ENCODE measurements around the gene GDPGP1.
A peak's percentile ranks its signal among the peaks of the same experiment; 100 is the strongest.

Gene GDPGP1

DNA sequence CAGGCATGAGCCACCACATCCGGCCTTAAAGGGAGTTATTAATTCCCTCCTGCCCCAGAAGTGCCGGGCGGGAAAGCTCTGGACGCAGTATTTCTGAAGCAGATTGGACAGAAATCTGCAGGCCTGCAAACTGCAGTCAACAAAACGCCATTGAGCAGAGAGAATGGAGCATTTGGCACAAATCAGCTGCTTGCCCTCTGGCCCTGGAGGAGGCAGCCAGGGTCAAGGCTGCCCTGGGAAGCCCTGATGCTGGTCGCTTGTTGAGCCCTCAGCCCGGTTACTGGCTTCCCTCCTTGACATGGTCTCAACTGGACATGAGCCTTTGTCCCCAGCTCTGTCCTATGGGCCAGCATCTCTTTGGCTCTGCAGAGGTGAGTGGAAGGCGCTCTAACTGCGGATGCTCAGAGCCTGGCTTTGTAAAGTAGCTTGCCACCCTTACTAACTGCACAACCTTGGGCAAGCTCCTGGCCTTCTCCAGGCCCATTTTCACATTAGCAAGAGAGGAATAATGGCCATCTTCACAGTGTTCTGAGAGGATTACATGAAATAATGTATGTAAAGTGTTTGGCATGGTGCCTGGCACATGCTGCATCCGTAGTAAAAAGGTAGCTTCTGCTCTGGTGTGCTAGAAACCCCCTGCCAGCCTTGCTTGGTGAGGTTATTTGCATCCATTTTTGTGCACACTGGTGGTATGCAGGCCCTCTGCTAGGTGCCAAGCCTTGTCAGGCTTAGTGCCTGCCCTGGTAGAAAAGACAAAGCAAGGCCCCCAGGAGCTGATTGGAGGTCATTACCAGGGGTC lies 28.8 kb upstream of the GDPGP1 start:
- DNase-seq = no peak

DNA sequence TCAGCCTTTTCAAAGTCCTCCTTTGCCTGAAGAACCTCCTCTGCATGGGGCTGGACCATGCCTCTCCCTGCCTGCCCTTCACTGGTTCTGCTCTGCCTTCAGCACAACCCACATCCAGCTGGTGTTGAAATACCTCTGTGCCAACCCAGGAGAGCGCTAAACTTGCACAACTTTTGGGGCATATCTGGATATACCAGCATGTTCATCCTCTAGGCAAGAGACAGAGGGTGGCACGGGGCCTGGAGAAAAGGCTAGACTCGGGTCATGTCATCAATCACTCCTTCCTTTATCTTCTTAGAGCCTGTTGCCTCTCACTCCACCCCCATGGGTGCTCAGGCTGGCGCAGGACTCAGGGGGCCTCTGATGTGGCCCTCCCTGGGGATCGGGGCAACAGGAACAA lies 28.1 kb upstream of the GDPGP1 start:
- no peak for DNase-seq

DNA sequence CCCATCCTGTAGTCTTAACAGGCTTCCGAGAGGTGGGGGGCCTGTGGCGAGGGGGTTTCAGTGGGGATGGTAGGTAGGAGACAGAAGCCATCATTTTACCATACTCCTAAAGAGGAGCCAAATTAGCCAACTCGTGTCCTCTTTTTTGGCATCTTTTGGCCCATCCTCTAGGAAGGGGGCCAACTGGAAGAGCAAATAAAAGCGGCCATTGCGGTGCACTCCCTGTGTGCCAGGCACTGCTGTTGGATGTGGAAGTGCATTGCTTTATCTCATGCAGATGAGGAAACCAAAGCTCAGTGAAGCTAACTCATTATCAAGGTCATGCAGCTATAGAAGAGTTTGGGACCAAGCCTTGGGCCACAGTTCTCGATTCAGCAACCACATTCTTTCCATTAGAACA lies 26.8 kb upstream of the GDPGP1 start:
- DNase-seq = no peak

DNA sequence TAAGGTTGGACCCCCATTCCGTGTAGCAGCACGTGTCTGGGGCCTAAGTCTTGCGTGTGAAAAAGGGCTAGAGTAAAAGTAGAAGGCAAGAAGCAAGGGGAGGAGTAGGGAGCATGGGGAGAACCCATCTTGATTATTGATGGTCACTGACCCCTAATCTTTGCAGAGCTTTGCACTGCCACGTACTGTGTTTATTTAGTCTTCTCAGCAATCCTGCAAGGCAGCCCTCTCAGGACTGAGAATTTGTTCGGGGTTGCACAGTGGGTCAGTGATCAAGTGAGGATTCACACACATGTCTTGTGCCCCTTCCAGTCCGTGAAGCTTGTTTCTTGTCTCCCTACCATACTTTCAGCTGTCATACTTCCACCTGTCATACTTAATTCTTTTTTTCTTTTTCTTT lies 25.7 kb upstream of the GDPGP1 start:
- no peak for DNase-seq

DNA sequence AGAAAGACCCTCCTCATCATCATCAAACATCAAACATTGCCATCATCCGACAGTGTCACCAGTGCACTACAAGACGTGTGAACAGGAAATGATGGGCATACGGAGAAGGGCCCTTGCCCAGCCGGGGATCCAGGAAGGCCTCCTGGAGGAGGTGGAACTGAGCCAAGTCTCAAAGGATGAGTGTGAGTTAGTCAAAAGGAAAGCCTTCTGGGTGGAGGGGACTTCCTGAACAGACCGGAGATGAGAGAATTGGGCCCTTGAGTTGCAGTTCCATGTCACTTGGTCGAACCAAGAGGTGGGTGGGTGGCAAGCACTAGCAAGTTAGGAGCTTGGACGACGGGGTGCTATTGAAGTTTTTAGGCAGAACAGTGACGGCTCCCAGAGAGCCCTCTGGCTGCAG lies 24.4 kb upstream of the GDPGP1 start:
- DNase-seq = no peak

DNA sequence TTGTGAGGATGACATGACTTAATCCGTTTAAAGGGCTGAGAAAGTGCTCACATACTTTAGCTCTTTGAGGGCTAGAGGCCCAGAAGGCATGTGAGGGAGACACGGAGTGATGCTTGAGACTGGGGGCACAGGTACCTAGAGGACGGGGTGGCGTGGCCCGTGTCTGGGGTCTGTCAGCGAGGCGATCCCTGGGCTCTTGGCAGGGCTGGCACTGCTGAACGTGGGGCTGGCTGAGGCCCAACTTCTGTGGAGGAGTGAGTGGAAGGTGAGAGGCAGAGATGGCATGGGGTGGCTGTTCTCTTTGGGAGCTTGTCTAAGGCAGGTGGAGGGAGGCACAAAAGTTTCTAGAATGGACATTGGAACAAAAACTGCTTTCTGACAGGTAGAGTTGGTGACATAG lies 23.4 kb upstream of the GDPGP1 start:
- no peak for DNase-seq

DNA sequence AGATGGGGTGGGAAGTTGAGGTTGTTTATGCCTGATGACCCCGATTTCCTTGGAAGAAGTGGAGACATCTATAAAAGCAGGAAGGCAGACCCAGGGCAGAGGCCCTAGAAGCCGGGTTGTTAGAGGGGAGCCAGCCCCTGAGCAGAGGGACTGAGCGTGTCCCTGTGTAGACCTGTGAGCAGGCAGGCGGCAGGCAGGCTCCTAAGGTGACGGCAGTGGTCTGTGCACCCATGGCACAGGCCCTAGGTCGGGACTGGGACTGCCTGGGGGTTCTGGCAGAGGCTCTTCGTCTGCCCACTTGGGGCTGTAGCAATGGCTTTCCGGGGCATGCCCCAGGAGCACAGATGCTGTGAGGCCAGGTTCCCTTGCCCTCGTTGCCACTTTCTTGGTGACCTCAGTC lies 23.0 kb upstream of the GDPGP1 start:
- DNase-seq = no peak

DNA sequence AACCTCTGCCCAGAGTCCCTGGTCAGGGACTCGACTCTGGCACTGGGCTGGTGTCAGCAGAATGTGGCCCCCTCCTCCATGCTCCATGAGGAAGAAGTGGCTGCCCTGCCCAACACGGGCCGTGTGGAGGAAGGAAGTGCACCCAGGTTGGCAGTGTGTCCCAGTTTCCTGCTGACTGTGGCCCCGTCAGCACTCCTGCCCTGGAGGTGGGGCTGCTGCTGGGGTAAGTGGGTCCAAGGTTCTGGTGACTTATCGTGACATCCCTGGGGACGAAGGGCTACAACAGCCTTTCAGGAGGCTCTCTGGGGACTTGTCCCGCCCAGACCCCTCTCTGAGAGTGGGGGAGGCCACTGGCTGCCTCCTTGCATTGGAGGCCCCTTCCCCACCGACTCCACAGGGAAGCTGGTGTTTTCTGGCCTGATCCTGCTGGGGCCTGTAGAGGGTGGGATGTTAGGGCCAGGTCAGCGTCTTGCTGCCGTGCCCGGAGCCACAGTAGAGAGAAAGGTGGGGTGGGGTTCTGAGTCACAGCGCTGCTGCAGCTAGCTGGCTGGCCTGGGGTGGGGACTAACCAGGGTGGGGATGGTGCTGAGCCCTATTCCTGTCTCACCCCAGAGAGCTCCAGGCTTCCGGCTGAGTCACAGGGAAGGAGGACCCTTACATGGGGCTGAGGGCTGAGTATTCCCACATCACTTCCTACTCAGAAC lies 22.4 kb upstream of the GDPGP1 start:
- DNase-seq = no peak

DNA sequence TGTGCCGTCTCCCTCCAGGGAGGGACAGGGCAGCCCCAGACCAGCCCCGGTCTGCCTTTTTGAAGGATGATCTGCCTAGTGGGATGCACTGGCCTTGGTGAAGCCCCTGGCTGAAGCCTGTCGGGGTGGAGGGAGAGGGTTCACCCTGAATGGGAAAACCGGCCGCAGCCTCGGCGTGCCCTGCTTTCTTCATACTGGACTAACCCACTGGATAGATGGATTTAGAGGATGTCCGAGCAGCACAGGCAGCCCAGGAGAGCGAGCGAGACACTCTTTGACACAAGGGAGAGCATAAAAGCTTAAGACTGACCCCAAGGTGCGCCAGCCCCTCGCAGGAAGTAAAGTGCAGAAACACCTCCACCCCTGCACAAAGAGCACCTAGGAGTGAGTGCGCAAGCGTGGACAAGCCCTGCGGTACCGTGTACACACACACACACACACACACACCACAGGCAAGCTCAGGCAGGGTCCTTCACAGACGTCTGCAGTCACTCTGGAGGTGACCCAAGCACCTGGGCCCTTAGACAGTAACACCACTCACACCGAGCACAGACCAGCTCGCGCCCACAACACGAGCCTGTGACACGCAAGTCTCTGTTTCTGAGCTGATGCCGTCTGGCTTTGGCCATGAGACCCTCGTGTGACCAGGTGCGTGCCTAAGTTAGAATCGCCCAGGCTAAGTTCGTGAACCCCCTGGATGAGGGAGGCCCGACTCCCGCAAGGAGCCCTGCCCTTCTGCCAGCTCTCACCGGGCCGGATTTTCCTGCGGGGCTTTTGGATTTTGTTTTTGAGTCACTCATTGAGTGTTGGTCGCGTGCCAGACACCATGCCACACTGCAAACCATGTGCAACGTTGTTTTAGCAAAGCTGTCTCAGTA lies 21.5 kb upstream of the GDPGP1 start:
- no peak for DNase-seq

DNA sequence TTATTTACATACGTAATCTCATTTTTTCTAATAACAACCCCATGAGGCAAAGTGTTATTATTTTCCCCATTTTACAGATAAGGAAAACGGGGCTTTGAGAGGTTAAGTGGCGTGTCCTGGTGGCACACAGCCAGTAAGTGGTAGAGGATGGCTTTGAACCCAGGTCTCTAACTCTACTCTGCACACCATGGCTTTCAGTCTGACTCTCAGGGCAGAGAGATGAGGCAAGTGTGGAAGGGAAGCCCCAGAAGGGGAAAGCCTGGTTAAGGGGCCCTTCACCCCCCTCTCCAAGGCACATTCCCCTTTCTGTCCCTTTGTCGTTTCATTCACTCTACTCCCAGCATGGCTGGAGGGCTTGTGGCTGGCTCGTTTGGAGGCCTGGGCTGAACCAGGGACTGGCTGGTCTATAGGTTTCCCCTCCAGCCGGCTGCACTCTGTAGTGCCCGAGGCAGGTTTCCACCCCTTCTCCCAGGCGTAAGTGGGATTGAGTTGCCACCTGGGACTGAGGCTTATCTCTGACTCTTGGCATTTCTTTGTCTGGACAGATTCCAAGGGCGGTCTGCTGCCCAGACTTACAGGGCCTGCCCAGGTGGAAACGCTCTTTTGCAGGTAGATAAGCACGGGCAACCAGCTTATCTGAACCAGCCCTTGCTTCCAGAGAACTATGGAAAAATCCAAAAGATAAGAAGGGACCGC lies 20.7 kb upstream of the GDPGP1 start:
- DNase-seq = no peak

DNA sequence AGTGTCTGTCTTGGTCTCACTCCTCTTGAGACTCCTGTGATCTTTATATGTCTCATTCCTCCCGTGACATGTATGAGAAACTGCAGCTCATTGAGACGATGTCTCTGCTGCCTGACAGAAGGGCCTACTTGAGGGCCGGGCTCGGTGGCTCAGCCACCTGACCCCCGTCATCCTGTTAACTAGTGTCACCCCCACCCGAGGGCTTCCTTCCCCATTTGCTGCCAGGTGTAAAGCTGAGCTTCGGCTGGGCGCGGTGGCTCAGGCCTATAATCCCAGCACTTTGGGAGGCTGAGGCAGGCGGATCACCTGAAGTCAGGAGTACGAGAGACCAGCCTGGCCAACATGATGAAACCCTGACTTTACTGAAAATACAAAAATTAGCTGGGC lies 20.2 kb upstream of the GDPGP1 start:
- DNase-seq = no peak

DNA sequence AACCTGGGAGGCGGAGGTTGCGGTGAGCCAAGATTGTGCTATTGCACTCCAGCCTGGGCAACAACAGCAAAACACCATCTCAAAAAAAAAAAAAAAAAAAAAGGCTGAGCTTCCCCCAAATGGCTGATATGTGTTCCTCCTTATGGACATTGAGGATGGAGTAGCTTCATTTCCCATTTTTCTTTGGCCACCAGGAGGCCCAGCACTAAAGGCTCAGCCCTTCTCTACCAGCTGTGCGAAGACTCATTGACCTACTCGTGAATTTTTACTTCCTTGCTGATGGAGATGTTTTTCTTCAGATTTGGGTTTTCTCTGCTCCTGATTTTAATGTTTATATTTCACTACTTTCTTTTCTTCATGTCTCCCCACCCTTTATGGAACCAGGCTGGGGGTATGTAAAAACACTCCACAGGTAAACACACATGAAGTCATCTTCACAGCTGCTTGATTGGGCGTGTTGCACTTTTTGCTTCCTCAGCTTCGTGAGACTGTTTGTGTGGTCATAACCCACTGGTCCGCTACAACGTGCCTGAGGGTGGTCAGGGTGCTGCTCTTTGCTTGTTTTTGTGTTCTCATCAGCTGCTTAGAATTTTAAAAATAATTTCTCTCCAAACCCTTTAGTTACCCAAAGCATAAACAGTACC lies 19.3 kb upstream of the GDPGP1 start:
- DNase-seq = no peak

DNA sequence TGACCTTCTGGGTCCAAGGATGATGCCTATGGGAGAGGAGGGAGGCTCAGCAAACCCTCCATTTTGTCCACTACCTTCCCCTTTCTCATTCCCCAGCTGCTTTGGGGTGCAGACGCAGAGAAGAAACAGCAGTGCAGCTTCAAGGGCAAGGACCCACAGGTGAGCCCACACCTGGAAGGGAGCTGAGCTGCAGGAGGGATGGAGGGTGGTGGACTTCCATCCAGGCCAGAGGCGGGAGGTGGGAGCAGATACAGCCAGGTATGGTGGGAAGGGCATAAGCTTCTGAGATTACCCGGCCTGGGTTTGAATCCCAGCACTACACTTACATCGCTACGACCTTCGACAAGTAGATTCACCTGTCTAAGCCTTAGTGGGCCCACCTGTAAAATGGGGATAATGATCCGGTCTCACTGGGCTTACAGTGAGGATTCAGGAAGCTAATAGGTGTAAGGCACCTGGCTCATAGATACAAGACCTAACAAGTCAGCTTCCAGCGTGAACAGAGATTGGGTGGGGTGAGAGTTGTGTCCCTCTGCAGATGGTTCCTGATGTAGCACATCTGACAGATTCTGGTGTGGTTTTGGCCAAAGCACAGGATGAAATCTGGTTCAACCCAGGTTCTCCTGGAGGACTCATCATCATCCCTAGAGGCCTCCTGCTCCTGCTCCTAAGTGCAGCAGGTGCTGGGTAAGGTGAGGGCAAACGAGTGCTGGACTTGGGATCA lies 16.2 kb upstream of the GDPGP1 start:
- DNase-seq = no peak

DNA sequence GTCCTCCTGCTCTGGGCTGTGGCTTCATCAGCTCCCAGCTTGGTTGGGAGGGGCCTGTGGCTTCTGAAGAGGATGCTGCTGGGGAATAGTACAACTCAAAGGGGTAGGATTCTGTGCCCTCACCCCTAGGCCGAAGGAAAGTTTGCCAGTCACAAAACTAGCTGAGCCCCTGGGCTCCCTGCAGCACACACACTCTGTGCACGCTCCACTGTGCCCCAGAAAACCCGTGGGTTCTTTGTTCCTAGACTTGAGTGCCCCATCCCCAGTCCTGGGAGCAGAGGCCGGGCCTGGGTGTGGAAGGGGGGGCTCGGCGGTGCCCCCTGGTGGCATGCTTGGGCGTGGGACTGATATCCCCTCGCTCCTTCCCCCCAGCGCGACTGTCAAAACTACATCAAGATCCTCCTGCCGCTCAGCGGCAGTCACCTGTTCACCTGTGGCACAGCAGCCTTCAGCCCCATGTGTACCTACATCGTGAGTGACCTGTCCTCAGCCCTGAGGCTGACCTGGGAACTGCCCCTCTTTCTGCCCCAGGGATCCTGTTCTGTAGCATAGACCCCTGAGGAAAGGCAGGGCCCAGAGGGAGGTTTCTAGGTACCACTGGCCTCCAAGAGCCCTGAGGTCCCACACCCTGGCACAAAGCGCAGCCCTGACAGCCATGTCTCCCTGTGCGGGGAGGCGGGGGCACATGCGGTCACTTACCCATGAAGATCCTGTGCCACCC lies 14.4 kb upstream of the GDPGP1 start:
- DNase-seq = no peak

DNA sequence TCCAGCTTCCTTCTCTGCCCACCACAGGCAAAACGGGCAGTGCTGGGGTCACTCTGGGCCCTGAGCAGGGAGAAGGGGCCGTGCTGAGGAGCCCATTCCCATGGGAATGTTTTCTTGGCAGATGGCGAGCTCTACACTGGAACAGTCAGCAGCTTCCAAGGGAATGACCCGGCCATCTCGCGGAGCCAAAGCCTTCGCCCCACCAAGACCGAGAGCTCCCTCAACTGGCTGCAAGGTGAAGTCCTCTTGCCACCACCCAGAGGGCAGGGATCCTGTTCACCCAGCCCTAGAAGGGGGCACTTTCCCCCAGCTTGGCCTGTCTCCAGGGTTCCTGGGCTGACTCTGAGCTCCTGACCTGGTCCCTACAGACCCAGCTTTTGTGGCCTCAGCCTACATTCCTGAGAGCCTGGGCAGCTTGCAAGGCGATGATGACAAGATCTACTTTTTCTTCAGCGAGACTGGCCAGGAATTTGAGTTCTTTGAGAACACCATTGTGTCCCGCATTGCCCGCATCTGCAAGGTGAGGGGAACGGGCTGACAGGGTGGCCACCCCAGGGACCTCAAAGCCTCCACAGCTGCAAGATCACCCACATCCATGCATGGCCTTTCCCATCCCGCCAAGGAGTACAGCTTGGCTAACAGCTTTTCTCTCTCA lies 12.6 kb upstream of the GDPGP1 start:
- DNase-seq = peak; percentile 31

DNA sequence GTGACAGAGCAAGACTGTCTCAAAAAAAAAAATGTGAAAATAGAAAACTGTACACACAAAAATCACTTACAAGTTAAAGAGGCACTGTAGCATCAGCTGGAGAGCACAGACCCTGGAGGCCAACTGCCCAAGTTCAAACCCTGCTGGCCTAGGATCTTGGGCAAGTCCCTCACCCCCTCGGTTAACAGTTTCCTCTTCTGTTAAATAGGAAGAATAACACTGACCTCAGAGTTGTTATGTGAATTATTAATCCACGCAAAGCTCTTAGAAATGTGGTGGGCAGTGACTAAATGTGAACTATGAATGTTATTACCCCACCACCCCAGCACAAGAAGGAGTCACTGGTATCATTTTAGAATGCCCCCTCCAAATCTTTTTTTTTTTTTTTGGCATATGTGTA lies 11.5 kb upstream of the GDPGP1 start:
- DNase-seq = no peak

DNA sequence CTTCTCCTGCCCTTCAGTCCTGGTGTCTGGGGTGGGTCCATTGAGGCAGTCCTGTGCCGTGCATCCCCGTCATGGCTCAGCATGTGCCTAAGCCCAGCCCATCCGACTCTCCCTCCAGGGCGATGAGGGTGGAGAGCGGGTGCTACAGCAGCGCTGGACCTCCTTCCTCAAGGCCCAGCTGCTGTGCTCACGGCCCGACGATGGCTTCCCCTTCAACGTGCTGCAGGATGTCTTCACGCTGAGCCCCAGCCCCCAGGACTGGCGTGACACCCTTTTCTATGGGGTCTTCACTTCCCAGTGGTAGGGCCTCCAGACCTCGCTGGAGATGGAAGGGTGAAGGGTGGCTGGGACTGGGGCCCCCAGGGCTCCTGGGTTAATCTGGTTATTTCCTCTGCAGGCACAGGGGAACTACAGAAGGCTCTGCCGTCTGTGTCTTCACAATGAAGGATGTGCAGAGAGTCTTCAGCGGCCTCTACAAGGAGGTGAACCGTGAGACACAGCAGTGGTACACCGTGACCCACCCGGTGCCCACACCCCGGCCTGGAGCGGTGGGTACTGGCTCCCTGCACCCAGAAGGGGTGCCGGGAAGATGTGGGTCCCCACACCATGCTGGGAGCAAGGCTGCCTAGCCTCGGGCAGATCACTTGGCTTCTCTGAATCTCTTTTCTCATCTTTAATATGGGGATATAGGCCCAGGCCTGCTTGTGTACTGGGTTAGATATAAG lies 10.4 kb upstream of the GDPGP1 start:
- DNase-seq = no peak

DNA sequence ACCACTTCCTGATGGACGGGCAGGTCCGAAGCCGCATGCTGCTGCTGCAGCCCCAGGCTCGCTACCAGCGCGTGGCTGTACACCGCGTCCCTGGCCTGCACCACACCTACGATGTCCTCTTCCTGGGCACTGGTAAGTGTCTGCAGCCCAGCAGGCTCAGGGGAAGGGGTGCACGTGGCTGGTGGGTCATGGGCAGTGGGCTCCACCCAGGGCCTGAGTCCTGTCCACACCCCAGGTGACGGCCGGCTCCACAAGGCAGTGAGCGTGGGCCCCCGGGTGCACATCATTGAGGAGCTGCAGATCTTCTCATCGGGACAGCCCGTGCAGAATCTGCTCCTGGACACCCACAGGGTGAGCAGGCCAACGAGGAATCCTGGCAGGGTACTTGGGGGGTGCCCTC lies 9.0 kb upstream of the GDPGP1 start:
- no peak for DNase-seq

DNA sequence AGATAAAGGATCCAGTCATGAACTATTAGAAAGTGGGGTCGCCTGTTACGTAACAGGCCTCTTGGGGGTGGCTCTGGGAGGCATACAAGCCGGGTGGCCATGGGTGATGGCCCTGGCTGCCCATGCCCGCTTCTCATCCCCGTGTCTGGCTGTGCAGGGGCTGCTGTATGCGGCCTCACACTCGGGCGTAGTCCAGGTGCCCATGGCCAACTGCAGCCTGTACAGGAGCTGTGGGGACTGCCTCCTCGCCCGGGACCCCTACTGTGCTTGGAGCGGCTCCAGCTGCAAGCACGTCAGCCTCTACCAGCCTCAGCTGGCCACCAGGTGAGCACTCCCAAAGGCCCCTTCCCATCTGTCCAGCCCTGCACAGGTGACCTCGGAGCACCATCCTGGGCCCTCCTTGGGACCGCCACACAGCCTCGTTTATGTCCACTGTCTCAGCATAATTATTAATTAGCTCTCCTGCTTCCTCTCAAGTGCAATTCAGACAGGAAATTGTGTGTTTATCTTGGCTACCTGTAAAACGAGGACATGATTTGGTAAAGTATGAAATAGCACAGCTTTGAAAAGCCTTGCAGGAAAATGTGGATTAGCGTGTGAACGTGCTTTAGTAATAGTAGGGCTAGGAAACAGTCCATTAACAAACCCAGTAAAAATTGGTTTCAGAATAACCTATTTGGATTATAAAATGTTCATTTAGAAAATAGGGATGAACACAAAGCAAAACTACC lies 8.3 kb upstream of the GDPGP1 start:
- DNase-seq = no peak

Measured in NCI-H2107 (cell line).